Measurements from ENCODE around the gene TRIM40.

DNA sequence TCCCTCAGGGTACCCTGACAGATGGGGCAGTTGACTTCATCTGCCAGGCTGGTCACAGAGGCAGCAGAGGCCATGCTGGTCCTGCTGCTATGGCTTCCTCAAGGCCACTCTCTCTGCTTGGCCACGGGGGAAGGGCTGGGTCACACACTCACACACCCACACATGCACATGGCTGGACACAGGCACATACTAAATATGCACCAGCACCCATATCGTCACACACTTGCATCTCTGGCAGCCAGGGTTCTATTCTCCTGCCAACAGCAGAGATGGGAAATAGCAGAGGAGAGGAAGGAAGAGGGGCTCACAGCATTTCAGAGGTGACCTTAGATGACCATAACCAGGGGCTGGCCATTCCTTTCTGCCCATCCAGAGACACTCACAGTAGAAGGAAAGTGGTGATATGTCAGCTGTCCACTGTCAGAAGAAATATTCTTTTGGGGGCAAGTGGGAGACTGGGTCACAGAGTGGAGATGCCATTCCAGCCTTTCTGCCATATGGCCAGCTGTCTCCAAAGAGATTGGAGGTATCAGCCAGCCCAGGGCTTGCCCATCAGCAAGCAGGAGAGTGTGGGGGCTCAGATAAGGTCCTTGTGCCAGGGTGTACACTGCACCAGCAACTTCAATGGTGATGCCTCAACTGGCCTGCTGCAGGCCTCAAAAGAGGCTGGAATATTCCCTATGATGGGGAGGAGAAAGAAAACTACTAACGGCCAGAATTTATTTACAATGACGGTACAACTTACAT lies 25.0 kb downstream of the TRIM40 start, which contains the start of gene TRIM10:
- no peak for TF ChIP-seq HDAC2 (IDR thresholded peaks at IDR 0.05)
- TF ChIP-seq, protein P1, sequence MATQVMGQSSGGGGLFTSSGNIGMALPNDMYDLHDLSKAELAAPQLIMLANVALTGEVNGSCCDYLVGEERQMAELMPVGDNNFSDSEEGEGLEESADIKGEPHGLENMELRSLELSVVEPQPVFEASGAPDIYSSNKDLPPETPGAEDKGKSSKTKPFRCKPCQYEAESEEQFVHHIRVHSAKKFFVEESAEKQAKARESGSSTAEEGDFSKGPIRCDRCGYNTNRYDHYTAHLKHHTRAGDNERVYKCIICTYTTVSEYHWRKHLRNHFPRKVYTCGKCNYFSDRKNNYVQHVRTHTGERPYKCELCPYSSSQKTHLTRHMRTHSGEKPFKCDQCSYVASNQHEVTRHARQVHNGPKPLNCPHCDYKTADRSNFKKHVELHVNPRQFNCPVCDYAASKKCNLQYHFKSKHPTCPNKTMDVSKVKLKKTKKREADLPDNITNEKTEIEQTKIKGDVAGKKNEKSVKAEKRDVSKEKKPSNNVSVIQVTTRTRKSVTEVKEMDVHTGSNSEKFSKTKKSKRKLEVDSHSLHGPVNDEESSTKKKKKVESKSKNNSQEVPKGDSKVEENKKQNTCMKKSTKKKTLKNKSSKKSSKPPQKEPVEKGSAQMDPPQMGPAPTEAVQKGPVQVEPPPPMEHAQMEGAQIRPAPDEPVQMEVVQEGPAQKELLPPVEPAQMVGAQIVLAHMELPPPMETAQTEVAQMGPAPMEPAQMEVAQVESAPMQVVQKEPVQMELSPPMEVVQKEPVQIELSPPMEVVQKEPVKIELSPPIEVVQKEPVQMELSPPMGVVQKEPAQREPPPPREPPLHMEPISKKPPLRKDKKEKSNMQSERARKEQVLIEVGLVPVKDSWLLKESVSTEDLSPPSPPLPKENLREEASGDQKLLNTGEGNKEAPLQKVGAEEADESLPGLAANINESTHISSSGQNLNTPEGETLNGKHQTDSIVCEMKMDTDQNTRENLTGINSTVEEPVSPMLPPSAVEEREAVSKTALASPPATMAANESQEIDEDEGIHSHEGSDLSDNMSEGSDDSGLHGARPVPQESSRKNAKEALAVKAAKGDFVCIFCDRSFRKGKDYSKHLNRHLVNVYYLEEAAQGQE (IDR thresholded peaks at IDR 0.05): no peak
- TF ChIP-seq, protein P2, sequence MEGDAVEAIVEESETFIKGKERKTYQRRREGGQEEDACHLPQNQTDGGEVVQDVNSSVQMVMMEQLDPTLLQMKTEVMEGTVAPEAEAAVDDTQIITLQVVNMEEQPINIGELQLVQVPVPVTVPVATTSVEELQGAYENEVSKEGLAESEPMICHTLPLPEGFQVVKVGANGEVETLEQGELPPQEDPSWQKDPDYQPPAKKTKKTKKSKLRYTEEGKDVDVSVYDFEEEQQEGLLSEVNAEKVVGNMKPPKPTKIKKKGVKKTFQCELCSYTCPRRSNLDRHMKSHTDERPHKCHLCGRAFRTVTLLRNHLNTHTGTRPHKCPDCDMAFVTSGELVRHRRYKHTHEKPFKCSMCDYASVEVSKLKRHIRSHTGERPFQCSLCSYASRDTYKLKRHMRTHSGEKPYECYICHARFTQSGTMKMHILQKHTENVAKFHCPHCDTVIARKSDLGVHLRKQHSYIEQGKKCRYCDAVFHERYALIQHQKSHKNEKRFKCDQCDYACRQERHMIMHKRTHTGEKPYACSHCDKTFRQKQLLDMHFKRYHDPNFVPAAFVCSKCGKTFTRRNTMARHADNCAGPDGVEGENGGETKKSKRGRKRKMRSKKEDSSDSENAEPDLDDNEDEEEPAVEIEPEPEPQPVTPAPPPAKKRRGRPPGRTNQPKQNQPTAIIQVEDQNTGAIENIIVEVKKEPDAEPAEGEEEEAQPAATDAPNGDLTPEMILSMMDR (IDR thresholded peaks at IDR 0.05): no peak
- TF ChIP-seq CEBPB (IDR thresholded peaks at IDR 0.05): no peak
- no peak for TF ChIP-seq POLR2A (IDR thresholded peaks at IDR 0.05; ENCODE audit: low read length)
- TF ChIP-seq, protein P3, sequence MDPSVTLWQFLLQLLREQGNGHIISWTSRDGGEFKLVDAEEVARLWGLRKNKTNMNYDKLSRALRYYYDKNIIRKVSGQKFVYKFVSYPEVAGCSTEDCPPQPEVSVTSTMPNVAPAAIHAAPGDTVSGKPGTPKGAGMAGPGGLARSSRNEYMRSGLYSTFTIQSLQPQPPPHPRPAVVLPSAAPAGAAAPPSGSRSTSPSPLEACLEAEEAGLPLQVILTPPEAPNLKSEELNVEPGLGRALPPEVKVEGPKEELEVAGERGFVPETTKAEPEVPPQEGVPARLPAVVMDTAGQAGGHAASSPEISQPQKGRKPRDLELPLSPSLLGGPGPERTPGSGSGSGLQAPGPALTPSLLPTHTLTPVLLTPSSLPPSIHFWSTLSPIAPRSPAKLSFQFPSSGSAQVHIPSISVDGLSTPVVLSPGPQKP (IDR thresholded peaks at IDR 0.05; ENCODE audit: low read depth, low read length): no peak

Data from A549 (cell line).